Spleen (tissue), 11 donors: Measurements from ENCODE around the gene DEFB123. TPM values are rescaled to one million over a fixed set of nuclear protein-coding genes. Genes with fewer than 3 reads are reported as not detected.

Experiments
- DNase-seq: peaks from one replicate; pipeline ENCODE4 v3.0.0-alpha.2; 2020
- H3K27ac ChIP-seq, 8 donors: fragments of 200-600 bp; sonication (generic) in 7 of 8; 1 replicate in 4 of 8; 2 replicates in 4 of 8; pipeline versions ENCODE4 v1.5.0 to v1.8.0; 2016 to 2021; ENCODE audit warnings: inconsistent platforms in 4 of 8, mild to moderate bottlenecking in 4 of 8, moderate library complexity in 1 of 8
- H3K27me3 ChIP-seq, 7 donors: fragments of 200-600 bp; sonication (generic) in 6 of 7; replicated peaks in 1 of 7; 1 replicate in 4 of 7; 2 replicates in 3 of 7; pipeline versions ENCODE4 v1.5.0 to v1.8.0; 2016 to 2021; ENCODE audit warnings: inconsistent platforms in 3 of 7, mild to moderate bottlenecking in 1 of 7
- H3K36me3 ChIP-seq, 6 donors: fragments of 200-600 bp; sonication (generic) in 5 of 6; 1 replicate in 4 of 6; 2 replicates in 2 of 6; pipeline versions ENCODE4 v1.5.0 to v1.8.0; 2016 to 2021; ENCODE audit warnings: inconsistent platforms in 2 of 6
- H3K4me1 ChIP-seq, 6 donors: fragments of 200-600 bp; sonication (generic) in 5 of 6; 1 replicate in 3 of 6; 2 replicates in 3 of 6; pipeline versions ENCODE4 v1.5.0 to v1.8.0; 2016 to 2021; ENCODE audit warnings: inconsistent platforms in 3 of 6
- H3K4me3 ChIP-seq, 8 donors: fragments of 200-600 bp; sonication (generic) in 7 of 8; 1 replicate in 4 of 8; 2 replicates in 4 of 8; pipeline versions ENCODE4 v1.5.0 to v1.8.0; 2016 to 2021; ENCODE audit warnings: inconsistent platforms in 4 of 8, mild to moderate bottlenecking in 4 of 8, moderate library complexity in 2 of 8
- H3K9me3 ChIP-seq, 8 donors: fragments of 200-600 bp; sonication (generic) in 7 of 8; 1 replicate in 4 of 8; 2 replicates in 4 of 8; pipeline versions ENCODE4 v1.5.0 to v1.8.0; 2016 to 2021; ENCODE audit warnings: inconsistent platforms in 4 of 8
- POLR2A ChIP-seq, 3 donors: fragments of 450-650 bp; IDR thresholded peaks; one replicate each; pipeline ENCODE4 v1.5.1; 2017; ENCODE audit warnings: antibody characterized with exemption in 3 of 3, mild to moderate bottlenecking in 1 of 3
- POLR2AphosphoS5 ChIP-seq, 3 donors: sonication (generic); formaldehyde crosslinking; IDR thresholded peaks; one replicate each; pipeline ENCODE4 v1.5.1; 2017; ENCODE audit warnings: antibody characterized with exemption in 3 of 3
- WGBS, 5 donors: extraction: QIAGEN DNeasy Blood & Tissue Kit in 3 of 5; methylation state at CpG; one replicate each; pipeline versions ENCODE4 v1.1.5 to v1.1.7; 2013 to 2018; 5-methylcytosine and 5-hydroxymethylcytosine counted together
- intact Hi-C: fragments of 100-400 bp; cut with DNase I; formaldehyde crosslinking; loops from one replicate; pipeline ENCODE4 v1.15.0; 2023; ENCODE audit warnings: low total_unique reads
- polyA plus RNA-seq, 3 donors: library from polyadenylated mRNA; stranded (reverse); fragments of 200-250 nt; gene quantifications; one replicate each; pipeline ENCODE4 v1.2.1, GENCODE V29; 2013
- total RNA-seq, 7 donors: library from RNA; depleted of rRNA in 3 of 7; stranded (reverse); fragments of >200 nt in 3 of 7; fragmentation: NEBNext Ultra II Directional in 4 of 7; extraction: Animal tissue kit (Norgen Biotek cat#: 25700) in 4 of 7; gene quantifications; one replicate each; pipeline versions ENCODE4 v1.1.0 to v1.2.1, GENCODE V29; 2016 to 2021
- TF ChIP-seq, protein P1 (sequence below), 11 experiments: fragments of 200-600 bp in 7 of 11; fragments of 450-650 bp in 4 of 11; sonication (generic) in 4 of 11; IDR thresholded peaks in 8 of 11; conservative IDR thresholded peaks in 3 of 11; 1 replicate in 7 of 11; 2 replicates in 4 of 11; pipeline versions ENCODE4 v1.4.0 to v1.8.0; 2016 to 2021; ENCODE audit warnings: antibody characterized with exemption in 11 of 11, inconsistent platforms in 4 of 11, mild to moderate bottlenecking in 1 of 11
- donor health status: healthy with polysubstance abuse.
- donor health status: DM: no; HTN: no; CAD: no; lungs with moderate emphysema.
- donor health status: DM: no; HTN: no; CAD: no.
- donor health status: Bipolar disorder and iron deficiency.
- donor health status: healthy.
- donor health status: DM: no; HTN: no; CAD: no.
- donor health status: DM: yes; HTN: yes; CAD: no.

The DEFB123 gene
- total and polyA plus RNA-seq, 10 donors: not detected

DNA sequence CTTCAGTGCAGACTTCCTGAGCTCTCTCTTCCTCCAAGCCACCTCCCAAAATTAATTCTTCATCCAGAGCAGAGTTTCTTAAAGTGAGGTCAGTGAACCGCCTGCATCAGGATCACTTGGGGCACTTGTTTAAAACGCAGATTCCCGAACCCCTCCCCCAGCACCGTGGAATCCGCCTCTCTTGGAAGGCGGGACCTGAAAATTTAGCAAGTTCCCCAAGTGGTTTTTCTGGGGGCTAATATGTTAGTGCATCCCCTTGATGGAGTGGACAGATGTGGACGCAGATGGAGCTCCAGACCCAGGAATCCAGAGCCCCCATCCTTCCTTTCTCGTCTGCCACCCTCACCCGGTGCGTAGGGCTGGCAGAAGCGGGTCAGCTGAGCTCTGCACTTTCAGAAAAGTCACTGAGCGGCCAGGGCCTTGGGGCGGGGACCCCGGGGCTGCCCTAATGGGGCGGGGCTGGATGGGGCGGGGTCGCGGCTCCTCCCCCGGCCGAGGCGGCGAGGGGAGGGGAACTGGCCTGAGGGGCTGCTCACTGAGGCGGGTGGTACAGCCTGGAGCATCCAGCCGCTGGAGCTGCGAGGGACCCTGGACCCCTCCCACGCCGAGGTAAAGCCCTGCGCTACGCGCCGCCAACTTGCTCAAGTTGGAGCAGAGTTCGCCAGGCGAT, 34.5 kb downstream of the DEFB123 start, which contains the start of the genes DEFB124 and REM1:
TSS of gene DEFB124 (minus strand) at position 370 of the 670 bp plus-strand sequence. CDS start 2,114 bp downstream, outside the sequence.
TSS of gene REM1 (plus strand) at position 531 of the 670 bp plus-strand sequence. CDS start 1,158 bp downstream, outside the sequence.
- 6 to 18% (median 7%) methylated on average over 18 to 33 of the region's 33 CpGs for WGBS, 5 donors
- Histone ChIP-seq H3K36me3 (no peaks in the 10 kb centered on the region), H3K4me1 (peaks cover 5 to 23% (median 15%) of the 10 kb centered on the region in 6 donors), H3K9me3 (no peaks in the 10 kb centered on the region), H3K4me3 (peak within 1 kb of the TSS; percentile 16 to 63 (median 26)), H3K27me3 (peaks cover 0 to 42% (median 16%) of the 10 kb centered on the region in 7 donors), H3K27ac (peak within 1 kb of the TSS in 5 of 8 donors; percentile 14 to 57 (median 46))
- no peak for DNase-seq
- intact Hi-C loops: no loop called here
- peak in 1 of 3 donors; percentile 46 for TF ChIP-seq POLR2AphosphoS5 (IDR thresholded peaks at IDR 0.05)
- TF ChIP-seq, protein P1, sequence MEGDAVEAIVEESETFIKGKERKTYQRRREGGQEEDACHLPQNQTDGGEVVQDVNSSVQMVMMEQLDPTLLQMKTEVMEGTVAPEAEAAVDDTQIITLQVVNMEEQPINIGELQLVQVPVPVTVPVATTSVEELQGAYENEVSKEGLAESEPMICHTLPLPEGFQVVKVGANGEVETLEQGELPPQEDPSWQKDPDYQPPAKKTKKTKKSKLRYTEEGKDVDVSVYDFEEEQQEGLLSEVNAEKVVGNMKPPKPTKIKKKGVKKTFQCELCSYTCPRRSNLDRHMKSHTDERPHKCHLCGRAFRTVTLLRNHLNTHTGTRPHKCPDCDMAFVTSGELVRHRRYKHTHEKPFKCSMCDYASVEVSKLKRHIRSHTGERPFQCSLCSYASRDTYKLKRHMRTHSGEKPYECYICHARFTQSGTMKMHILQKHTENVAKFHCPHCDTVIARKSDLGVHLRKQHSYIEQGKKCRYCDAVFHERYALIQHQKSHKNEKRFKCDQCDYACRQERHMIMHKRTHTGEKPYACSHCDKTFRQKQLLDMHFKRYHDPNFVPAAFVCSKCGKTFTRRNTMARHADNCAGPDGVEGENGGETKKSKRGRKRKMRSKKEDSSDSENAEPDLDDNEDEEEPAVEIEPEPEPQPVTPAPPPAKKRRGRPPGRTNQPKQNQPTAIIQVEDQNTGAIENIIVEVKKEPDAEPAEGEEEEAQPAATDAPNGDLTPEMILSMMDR (IDR thresholded peaks at IDR 0.05 in 8 of 11, conservative IDR thresholded peaks at IDR 0.05 in 3 of 11): no peak
- TF ChIP-seq POLR2A (IDR thresholded peaks at IDR 0.05): no peak

DNA sequence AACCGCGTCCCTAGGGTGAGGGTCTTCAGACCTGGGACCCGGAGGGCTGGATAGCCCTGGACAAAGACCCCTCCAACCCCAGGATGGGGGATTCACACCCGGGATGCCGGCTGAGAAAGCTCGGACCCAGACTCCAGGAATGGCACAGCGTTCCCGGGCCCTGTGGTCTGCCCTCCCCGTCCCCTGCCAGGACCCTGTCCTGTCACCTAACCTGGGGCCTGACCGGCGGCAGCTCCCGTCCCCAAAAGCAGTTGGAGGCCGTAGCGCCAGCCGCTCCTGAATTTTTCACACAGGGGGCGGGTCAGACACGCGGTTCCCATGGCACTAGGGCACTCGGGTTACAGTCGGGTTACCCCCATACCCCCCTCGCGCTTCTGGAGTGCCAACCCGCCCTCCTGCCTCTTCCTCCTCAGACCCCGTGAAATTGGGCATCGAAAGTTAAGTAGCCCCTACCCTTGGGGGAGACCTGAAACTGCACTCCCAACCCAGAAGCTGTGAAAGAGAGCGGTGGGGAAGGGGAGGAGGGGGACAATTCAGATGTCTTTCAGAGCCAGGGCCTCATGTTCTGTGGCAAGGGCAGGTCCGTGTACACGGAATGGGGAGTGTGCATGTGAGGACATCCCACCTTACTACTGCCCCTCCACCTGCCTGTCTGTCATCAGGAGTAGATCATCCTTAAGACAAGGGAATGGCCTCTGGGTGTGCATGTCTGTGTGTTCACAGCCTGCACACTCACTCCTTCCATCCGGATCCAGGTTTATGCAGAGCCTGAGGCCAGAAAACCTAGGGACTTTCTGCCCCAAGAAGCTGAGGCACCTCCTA, 35.3 kb downstream of the DEFB123 start:
- Histone ChIP-seq H3K27ac (peak overlapping the region in 5 of 8 donors; percentile 14 to 57 (median 46)), H3K9me3 (no peaks in the 10 kb centered on the region), H3K36me3 (no peaks in the 10 kb centered on the region), H3K4me3 (peak overlapping the region; percentile 16 to 63 (median 26)), H3K4me1 (peaks cover 5 to 23% (median 15%) of the 10 kb centered on the region in 6 donors), H3K27me3 (peaks cover 0 to 42% (median 16%) of the 10 kb centered on the region in 7 donors)
- DNase-seq: no peak
- TF ChIP-seq POLR2A (IDR thresholded peaks at IDR 0.05) (no peak), POLR2AphosphoS5 (IDR thresholded peaks at IDR 0.05) (no peak)
- TF ChIP-seq, protein P1 (IDR thresholded peaks at IDR 0.05 in 8 of 11, conservative IDR thresholded peaks at IDR 0.05 in 3 of 11): no peak
- intact Hi-C loops: no loop called here
- 5 to 12% (median 8%) methylated on average over 14 to 29 of the region's 29 CpGs for WGBS, 5 donors

DNA sequence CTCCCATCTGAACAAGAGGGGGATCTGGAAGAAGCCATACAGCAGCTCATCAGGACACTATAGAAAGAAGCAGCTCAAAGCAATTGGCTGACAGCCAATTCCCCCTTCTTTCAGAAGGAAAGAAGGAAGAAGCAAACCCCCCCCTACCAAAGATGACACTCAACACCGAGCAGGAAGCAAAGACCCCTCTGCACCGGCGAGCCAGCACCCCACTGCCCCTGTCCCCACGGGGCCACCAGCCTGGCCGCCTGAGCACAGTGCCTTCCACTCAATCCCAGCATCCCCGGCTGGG, 35.8 kb downstream of the DEFB123 start:
- peaks cover 5 to 23% (median 15%) of the 10 kb centered on the region in 6 donors for H3K4me1 ChIP-seq
- no peak overlapping the region for H3K27ac ChIP-seq
- intact Hi-C loops: no loop called here
- WGBS, 5 donors: 61 to 83% (median 66%) methylated on average over 4 to 6 of the region's 6 CpGs
- H3K27me3 ChIP-seq: peaks cover 0 to 42% (median 16%) of the 10 kb centered on the region in 7 donors
- DNase-seq: no peak
- TF ChIP-seq POLR2AphosphoS5 (IDR thresholded peaks at IDR 0.05) (no peak), POLR2A (IDR thresholded peaks at IDR 0.05) (no peak)
- TF ChIP-seq, protein P1 (IDR thresholded peaks at IDR 0.05 in 8 of 11, conservative IDR thresholded peaks at IDR 0.05 in 3 of 11): no peak
- H3K36me3 ChIP-seq: no peaks in the 10 kb centered on the region
- no peaks in the 10 kb centered on the region for H3K9me3 ChIP-seq
- peak overlapping the region in 2 of 8 donors; percentile 50 to 63 for H3K4me3 ChIP-seq
